Glomerular visceral epithelial cell (primary cell): Measurements from ENCODE around the gene DPYSL5.

Experiments
- DNase-seq: peaks from one replicate; pipeline ENCODE4 v3.0.0-alpha.2; 2016; ENCODE audit errors: extremely low spot score

The DPYSL5 gene

DNA sequence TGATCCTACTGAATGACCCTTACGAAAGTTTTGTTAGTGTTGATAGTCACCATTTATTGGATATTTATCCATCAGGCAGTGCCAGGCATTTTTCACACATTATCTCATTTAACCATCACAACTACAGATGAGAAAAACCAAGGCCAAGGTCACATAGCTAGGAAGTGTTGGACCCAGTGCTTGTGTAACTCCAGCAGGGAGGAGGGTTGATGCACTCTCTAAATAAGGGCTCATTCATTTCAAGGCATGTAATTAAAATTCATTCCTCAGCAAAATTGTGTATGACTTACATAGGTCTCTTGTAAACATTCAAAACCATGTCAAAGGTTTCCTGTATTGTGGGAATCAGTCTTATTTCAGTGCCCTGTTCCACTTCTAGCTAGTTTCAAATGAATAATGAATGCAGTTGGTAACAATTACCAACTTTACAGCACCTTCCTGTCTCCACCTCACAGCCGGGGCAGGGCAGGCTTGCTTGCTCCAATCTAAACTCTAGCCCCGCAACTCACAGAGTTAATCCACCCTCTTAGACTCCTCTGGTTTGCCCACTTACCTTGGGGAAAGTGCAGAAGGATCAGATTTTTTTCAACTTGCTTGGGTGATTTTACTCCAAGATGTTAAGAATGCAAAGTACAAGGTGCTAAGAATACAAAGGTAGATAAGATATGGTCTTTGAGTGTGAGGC, 116.7 kb downstream of the DPYSL5 start:
- no peak for DNase-seq

DNA sequence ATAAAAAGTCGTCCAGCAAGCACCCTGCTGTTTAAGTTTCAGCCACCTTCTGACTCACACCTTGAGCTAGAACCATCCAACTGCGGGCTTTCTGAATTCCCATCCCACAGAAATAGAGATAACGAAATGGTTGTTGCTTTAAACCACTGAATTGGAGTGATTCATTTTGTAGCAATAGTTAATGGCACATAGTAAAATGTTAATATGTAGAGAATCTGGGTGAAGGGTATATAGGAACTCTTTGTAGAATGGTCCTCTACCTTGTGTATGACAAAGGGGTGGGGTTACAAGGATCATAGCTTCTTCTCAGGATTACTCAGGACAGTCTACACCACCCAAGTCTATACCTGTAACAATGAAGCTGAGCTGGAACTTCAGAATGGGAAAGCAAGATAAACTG, 120.1 kb downstream of the DPYSL5 start:
- DNase-seq = no peak

DNA sequence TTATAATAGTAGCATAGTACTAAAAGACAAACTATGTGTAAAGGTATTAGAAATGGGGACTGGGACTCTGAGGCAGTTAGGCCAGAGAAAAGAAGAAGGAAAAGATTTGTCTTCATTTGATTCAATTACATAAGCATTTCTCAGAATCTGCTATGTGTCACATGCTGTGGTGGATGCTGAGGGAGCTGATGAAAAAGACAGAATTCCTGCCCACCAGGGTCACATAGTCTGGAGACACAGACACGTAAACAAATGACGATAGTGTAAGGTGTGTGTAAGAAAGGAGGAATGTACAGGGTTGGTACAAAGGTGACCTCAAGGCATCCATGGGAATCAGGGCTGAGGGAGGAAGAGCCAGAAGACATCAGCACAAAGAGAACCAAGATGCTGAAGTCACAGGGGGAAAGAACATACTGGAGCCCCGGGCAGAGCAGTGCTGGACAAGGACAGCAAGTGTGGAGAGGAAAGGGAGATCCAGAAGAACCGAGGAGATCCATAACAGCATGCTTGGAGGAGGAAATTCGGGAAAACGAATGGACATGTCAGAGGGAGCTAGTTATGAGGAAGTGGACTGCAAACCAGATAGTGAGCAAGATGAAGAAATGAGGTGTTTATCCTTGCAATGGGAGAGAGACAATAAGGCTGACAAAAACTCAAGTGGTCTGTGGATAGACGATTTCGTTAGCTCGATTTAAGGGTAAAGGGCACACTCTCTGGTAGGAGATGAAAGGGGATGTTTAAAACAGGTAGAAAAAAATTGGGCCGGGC, 121.3 kb downstream of the DPYSL5 start:
- DNase-seq = no peak

DNA sequence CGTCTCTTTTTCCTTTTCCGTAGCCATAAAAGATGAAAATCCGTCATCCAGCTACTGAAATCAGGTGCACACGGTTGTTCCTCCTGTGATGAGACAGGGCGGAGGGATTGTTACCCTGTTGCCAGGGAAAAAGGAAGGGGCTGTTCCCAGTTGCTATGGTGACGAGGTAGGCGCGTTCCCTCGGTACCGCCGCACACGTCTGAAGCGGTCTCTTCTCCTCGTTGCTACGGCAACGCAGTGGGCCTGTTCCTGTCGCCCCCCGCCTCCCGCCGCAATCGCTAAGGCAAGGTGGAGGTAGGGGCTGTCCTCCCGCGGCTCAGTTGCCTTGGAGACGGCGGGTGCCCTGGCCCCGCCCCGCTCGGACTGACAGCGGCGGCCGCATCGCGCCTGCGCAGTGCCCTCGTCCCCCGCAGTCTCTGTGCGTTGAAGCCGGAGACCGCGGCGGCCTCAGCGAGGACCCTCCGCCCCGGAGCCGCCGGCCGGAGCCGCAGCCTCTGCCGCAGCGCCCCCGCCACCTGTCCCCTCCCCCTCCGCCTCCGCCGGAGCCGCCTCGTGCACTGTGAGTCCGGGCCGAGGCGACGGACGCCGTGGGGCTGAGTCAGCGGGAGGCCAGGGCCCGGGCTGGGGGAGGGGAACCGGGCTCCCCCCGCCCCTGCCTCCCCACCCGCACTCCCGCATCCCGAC, 122.5 kb downstream of the DPYSL5 start, which contains the start of gene MAPRE3:
Gene MAPRE3 (plus strand): TSS at position 394 of the 684 bp plus-strand sequence. CDS start 51,582 bp downstream, outside the sequence.
- DNase-seq = peak; percentile 53

DNA sequence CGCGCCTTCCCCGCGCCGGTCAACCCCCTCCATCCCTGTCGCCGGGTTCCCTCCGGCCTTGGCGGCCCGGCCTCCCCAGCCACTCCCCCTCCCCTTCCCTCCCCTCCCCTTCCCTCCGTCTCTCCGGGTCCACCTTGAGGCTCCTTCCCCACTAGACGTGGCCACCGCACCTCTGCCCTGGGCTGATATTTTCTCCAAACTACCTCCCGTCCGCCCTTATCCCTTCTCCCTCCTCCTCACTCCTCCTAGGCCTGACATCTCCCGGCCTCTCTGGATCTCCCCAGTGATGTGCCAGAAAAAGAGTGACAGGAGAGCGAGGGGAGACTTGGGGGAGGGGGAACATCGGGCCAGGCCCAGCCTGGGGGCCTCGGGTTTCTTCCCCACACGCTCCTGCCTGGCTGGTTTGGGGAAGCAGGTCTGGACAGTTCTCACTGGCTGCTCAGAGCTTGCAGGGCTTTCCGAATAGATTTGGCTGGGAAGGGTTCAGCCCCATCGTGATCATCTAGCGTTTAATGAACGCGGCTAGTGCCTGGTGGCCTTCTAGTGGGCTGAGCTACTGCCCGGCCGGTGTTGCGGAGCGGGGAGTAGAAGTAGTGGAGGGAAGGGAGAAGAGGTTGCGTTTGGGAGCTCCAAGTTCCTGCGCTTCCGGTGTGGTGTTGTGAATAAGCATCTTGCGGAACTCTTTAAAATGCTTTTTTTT, 123.1 kb downstream of the DPYSL5 start:
- DNase-seq = no peak

DNA sequence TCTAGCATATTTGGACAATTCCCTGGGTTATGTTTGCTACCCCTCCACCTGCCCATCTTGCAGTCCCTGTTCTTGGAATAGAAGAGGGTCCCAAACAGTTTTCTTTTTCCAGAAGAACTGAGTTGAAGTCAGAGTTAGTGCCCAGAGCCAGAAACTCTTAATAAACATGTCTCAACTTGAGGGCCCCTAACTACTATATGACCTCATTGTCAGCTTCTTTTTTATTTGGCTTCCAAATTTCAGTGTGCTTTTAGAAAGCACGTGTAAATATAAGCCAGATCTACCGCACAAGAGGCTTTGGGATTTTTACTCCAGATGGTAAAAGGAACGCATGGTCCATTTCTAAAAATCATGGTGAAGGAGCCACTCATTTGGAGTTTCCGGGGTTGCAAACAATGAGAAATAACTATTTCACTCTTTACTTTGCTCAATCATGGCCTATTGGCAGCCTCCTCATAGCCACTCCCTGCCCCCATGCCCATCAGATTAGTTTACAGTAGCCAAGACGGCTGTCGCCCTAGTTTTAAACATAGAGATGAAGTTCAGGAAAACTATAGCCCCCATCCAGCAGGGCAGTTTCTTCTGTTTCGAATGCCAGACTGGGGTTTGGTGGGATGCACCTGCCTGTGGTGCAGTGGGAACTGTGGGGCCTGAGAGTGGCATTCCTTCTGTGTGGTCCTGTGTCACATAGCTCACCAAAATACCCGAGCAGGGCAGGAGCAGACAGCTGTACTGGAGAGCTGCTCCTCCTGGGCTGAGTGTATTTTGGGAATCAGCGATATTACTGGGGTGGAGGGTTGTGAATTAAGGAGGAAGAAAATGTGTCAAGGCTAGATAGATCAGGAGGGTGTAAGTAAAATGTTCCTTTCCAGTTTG, 124.2 kb downstream of the DPYSL5 start:
- no peak for DNase-seq

DNA sequence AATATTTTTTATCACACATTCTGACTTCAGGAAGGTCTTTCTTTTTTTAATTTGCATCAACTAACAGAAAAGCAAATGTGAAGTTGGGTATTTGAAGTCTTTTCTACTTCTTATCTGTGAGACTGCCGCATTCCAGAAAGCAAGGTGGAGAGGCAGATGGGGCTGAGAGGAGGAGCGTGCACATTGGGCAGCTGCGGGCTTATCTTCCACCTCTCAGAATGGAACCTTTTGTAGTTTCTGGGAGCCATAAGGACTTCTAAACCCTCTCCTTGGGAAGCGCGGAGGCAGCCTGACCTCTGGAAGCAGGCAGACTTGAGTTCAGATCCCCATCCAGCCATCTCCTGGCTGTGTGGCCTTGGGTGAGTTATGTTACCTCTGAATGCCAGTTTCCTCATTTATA, 126.4 kb downstream of the DPYSL5 start:
- DNase-seq = no peak

DNA sequence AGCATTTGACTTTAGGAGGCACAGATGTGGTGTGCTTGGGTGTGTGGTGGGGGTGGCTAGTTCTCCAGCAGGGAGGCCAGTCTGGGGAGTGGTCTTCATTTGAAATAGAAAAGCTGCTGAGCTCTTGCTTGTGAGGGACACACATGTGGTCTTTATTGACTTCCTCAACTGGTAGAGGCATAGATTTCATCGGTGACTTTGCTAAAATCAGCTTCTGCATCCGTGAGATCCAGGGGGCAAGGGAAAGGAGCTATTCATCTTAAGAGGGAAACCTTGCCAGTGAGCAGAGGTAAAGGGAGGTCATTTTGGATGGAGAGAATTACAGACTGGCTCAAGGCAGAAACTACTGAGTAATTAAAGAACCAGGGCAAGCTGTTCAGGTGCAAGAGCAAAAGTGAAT, 127.2 kb downstream of the DPYSL5 start:
- DNase-seq = no peak

DNA sequence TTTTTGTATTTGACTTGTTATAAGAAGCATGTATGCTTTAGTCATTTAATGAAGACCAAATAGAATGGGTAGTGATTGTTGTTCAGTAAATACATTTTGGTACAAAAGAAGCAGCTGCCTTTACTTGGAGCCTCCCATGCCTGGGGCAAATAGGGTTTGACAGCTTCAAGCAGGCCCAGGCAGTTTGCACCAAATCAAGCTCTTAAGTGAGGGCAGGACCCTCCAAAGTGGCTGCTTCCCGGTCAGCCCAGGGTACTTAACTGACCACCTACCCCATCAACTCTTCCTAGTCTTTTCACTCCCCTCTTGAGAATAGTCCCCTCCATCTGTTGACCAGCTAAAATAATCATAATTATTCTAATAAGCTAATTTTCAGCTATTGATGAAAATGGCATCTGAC, 127.7 kb downstream of the DPYSL5 start:
- DNase-seq = no peak

DNA sequence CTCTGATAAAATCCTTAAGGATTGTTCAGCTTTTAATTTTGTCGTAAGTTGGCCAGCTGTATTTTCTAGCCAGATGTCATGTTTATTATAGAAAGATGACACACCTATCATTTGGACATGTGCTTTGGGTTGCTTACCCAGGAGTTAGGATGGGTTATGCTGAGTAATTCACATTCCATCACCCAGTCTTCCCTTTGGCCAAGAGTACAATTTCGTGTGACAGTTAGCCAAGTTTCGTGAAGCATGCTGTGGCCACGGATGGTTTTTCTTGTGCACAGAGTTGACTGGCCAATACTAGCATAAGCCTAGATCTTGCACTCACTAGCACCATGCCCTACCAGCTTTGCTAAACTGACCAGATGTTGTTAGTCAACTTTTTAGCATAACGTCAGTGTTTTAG, 128.3 kb downstream of the DPYSL5 start:
- DNase-seq = no peak

DNA sequence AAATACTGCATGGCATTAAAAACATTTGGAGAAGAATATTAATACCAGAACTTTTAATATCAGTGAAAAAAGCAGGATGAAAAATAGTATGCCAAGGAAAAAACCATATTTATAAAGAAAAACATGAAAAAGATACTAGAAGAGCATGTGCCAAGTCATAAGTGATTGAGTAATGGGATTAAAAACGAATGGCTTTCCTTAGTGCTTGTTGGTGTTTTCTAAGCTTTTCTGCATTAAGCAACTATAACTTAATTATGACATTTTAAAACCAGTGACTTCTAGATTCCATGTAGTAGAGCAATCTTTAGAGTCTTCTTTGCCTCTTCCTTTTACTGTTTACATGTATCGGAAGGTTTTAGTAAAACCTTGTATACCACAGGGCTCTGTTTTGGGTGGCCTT, 129.1 kb downstream of the DPYSL5 start:
- no peak for DNase-seq

DNA sequence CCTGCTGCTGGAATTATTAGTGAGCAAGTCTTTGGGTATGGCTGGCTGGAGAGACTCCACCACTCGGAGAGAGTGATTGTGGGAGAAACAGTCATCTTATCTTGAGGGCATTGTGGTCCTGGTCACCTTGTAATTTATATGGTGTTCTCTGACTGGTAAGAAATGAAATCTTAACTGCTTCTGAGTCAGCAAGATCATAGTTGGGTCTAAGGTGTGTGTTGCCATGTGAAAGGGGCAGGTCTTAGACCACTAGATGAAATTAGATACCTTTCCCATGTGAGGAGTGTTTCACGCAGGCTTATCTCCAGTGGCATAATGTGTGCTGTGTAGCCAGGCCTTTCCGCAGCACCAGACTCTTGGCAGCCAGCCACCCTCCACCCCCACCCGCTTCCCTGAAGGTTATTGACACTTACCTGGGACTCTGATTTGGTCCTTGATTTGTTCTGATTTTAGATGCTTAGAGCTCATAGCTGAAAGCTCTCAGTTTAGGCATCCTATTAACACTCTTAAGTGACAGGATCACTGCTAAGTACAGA, 130.2 kb downstream of the DPYSL5 start:
- no peak for DNase-seq

DNA sequence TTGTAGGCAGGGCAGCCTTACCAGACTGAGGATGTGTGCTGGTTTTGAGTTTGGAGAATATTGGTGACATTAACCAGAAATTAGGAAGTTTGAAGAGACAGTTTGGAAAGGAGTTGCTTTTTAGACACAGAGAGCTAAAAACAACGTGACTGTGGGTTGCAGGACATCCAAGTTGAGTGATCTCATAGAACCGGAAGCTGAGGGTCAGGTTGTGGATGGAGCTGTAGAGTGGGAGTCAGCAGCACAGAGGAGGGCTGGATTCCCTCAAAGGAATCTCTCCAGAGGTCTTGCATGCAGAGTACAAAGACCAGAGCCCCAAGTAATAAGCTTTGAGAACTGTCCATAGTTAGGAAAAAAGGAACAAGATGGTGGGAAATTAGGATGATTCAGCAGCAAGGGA, 131.8 kb downstream of the DPYSL5 start:
- DNase-seq = no peak

DNA sequence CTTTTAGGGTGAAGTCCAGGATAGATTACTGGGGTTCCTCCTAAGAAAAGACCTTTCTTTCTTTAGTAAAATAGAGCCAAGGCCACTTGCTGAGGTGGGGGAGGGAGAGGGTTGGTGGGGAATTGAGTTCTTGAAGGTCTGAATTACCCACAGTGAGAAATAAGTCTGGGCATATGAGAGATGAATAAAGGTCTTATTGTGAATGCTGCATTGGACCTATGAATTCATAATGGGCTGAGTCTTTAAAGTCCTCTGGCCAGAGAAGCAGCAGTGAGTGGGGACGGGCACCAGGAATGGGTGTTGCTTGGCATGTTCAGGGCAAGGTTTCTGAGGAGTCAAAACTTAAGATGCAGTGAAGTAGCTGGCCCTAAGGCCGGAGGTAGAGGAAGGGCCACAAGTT, 133.0 kb downstream of the DPYSL5 start:
- no peak for DNase-seq

DNA sequence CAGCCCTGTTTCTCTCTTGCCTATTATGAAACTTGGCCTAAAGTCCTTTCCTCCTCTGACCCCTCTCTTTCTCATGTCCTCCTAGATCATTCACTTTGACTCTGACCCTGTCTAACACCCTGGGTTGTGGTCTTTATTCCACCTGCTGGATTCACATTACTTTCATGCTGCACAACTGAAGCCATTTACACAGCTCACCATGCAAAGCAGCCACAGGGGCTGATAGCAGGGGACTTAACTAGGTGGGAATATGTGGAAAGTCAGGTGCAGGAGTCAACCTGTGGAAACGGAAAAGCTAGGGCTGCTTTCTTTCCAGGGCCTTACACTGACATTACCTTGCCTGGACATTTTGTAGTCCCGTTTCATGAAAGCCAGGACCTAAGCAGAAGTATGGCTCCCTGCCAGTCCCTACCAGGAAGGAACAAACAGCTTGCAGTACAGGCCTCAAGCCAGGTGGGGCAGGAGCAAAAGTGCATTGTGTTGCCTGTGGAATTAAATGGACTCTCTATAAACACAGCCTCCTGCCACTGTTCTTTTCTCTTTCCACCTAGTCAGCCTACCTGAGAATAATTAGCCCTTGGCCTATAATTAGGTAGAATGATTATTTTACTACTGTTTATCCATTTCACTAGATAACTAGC, 134.3 kb downstream of the DPYSL5 start:
- peak; percentile 24 for DNase-seq

DNA sequence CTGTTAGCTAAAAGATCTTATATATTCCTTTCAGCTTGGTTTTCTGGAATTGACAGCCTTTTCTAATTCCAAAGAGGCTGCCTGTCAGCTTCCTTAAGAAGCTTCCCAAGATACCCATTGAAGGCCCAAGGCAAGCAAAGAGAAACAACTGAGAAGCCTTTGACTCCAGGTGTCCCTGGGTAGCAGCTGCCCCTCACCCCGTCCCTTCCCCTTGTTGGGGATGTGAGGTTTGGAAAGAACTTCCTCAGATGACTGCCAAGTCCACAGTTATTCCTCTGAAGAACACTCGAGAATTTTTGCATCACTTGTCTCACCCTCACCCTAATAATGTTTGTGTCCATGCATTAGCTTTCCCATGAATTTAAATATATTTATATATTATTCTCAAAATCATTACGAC, 135.8 kb downstream of the DPYSL5 start:
- DNase-seq = no peak

DNA sequence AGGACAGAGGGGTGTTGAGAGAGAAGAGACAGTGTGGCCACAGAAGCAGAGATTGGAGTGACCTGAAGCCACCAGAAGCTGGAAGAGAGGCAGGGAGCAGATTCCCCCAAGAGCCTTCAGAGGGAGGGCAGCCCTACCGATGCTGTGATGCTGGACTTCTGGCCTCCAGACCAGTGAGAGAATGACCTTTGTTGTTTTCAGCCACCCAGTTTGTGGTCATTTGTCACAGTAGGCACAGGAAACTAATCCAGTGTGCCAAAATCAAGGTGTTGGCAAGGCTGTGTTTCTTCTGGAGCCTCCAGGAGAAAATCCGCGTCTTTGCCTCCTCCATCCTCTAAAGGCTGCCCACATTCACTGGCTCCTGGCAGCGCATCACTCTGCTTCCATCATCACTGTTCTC, 137.9 kb downstream of the DPYSL5 start:
- no peak for DNase-seq

DNA sequence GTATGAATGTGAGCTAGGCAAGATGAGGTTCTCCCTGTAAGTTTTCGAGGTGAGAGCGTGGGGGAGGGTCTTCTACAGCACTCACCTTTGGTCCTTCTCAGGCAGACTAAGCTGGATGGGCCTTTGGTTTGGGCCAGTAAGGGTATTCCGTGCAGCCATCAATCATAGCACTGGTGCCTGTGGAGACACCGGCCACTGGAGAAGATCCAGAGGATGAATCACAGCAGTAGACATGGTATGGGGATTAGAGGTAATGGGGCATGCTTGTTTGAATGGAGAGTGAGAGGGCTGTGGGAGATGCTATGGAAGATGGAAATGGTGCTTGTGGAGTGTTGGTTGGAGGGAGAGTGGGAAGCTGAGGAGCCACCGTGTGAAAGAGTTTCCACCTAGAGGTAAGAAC, 138.6 kb downstream of the DPYSL5 start:
- DNase-seq = no peak

DNA sequence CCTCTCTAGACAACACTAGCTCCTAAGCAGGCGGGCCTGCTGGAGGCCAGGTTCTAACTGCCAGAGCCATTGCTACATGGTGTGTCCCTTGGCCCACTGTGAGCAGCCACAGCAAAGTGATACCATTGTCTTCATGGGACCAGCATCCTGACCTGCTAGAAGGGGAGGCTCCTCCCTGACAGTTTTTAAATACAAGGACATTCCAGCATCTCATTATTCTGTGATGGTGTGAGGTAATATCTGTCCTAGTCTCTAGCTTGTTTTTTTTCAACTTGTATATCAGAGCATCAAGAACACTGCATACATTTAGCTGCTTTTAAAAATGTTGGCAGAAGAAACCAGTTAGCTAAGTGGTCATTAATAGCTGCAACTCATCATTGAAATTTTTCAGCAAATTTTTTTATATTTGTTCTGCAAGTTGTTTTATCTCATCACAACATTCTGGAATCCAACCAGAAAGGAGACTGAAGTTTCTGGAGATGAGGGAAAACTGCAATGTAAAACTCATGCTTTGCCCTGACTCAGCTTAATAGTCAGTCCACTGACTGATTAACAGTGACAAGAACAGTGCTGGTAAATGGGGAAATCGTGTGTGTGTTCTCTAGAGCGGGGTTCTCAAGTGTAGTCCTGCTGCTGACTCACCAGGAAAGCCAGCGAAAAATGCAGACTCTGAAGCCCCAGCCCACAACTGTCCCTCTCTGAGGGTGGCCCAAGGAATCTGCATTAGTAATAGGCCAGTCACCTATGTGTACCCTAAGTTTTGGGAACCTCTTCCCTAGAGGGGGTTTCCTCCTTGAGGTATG, 140.3 kb downstream of the DPYSL5 start:
- peak; percentile 38 for DNase-seq

DNA sequence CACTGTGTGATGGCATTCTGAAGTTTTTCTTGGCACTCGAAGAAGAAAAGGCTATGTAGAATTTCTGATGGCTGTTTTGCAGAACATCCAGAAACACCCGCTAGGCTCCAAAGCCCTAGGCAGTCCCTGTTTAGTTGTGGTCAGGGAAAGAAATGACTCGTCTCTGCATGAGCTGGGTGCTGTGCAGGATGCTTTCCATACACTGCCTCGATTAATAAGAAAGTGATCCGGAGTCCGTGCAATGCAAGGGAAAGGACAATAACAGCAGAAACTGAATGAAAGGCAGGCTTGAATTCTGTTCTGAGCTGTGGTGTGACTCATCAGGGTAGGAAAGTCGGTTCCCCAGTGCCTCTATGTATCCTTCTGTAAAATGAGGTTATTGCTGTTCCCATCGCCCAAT, 141.2 kb downstream of the DPYSL5 start:
- no peak for DNase-seq
